HG03108 (cell line): ENCODE results near the gene FLRT2.

Source experiments
- ATAC-seq: cut with Tn5 transposase; IDR thresholded peaks from one replicate; pipeline ENCODE4 v1.9.1; 2021; ENCODE audit warnings: moderate library complexity; ENCODE audit not compliant: unreplicated experiment

The FLRT2 gene

DNA sequence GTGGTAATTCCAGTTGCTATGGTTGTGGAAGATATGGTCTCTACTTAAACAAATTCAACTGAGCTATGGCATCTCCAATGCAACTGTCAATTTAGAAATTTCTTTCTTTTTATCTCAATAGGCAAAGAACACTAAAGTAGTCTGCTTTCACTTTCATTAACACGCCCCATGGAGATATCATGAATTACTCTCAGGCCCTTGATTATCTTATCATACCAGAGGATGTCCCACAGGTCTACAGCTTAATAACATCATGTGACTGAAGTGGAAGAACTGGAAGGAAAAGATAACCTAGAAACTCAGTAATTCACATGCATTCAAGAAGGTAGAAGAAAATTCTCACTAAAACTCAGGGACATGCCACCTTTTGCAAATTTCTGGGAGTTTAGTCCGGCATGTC, 114.3 kb downstream of the FLRT2 start:
- ATAC-seq = no peak

DNA sequence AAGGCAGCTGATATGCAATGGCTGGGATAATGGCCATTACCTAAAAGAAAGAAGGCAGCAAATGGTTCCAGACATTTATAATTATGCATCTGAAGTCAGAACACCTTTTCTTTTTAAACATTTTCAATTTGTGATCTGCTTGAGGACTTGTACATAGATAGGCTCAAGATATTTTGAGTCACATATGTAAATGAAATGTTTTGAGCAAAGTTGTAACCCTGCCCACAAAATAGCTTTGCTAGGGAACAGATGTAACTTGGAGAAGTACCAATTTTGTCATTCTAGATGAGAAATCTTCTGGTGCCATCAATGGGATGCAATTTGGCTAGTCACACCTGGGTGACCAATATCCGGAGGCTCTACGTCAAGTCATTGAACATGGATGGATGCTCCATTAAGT, 123.1 kb downstream of the FLRT2 start:
- ATAC-seq = no peak

DNA sequence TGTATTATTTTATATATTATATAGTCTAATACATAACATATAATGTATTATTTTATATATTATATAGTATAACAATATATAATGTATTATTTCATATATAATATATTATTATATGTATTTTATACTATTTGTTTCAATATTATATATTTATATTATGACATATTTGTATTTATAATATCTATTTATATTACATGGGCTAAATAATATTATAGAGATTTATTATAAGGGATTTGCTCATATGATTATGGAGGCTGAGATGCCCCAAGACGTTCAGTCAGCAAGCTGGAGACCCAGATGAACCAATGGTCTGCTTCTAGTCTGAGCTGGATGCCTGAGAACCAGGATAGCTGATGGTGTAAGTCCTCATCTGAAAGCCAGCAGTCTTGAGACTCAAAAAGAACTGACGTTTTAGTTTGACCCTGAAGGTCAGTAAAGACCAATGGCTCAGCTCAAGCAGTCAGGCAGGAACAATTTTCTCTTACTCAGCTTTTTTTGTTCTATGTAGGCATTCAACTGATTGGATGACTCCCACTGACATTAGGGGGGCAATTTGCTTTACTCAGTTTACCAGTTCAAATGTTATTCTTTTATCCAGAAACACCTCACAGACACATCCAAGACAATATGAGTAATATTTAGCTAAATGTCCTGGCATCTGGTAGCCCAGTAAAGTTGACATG, 130.4 kb downstream of the FLRT2 start:
- no peak for ATAC-seq

GRCh38 chr14:85662096-85662495, 132.2 kb downstream of the FLRT2 start:
- ATAC-seq = no peak

DNA sequence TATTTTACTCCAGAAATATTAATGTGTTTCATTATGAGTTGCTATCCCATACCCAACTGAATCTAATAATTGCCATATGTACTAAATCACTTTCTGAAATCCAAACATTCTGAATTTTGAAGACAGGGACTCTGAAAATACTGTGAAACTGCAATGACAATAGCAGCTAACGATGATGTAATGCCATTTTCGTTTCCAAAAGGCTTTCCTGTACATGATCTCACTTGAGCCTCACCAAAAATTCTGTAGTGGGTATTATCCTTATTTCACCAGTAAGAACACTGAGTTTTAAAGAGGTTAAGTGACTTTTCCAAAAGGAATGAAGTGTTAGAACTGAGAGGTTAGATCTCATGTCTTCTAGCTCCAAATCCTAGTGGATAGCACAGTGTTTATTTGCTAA, 133.3 kb downstream of the FLRT2 start:
- no peak for ATAC-seq

GRCh38 chr14:85663667-85664066, 133.7 kb downstream of the FLRT2 start:
- no peak for ATAC-seq

DNA sequence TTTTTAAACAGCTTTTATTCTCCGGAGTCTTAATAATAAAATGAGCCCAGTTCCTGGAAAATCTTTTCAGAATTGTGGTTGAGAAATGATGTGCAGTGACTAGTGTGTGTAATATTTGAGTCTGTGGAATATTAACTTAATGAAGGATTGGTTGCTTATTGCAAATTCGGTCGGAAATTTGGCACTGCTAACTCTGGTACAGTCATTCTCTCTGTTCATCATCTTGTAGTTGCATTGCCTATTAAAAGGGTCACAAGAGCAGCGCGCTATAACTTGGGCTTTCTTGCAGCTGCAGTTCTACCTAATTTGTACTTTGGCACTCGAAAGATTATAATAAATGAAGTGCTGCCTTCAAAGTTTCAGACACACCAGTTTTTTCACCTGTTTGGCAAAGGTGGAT, 146.0 kb downstream of the FLRT2 start:
- ATAC-seq = no peak

DNA sequence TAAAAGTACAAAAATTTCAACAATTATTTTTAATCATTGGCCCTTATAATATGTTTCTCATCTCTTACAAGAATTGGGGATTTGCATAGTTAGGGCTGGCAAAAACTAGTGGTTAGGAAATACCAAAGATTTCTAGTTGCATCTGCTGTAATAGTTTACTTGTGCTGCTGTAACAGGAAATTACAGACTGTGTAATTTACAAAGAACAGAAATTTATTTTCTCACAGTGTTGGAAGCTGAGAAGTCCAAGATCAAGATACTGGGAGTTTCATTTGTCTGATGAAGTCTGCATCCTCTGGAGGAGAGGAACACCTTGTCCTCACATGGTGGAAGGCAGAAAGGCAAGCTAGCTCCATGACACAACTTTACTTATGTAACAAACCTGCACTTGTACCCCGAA, 157.0 kb downstream of the FLRT2 start:
- ATAC-seq = no peak

DNA sequence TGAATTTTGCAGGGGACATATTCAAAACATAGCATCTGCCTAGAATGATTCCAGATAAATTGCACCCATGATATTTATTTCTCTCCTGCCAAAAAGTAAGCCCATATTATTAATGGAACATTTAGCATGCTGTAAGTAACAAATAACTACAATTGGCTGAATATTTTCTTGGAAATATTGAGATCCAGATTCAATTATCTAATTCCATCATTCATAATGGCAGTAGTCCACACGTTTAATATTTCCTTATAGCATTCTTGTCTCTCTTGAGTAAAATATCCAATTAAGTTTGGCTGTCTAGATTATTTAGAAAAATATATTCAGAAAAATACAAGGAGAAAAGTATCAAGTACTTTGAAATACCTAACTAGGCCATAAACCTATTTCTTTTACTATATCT, 157.5 kb downstream of the FLRT2 start:
- no peak for ATAC-seq

- no peak for ATAC-seq
Observed at GRCh38 chr14:85688006-85688405, 158.1 kb downstream of the FLRT2 start.

DNA sequence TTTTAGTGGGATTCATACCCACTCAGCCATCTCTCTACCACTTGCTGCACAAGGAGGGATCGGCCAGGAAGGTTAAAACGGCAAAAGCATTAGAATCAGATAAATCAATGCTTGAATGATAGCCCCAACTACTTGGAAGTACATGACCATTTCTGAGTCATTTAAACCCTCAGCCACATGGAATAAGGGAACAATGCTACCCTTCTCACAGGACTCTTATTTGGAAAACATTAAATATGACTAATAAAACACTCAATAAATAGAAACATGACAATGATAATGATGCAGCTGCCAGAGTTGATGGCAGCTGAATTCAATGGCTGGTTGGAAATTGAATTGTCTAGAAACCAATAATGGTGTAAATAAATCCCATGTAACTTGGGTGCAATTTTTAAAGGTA, 165.4 kb downstream of the FLRT2 start:
- ATAC-seq = no peak

- ATAC-seq = no peak
Observed at GRCh38 chr14:85701116-85701515, 171.2 kb downstream of the FLRT2 start.

DNA sequence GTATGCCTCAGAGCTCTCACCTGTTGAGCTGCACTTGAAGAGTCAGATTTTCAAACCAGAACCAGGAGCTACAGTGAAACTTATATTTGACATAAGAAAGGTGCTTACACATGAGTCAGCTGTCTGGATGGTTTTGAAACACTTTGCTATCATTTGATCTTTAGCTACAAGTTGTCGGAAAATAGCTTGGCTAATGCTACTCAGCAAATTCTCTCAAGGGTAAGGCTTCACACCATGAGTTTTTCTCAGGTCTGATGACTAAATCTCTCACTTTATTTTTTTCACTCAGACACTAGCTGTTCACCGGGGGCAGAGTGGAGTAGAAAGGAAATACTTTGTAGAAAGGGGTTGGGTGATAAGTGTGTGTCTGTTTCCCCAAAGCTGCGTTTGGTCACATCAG, 171.8 kb downstream of the FLRT2 start:
- ATAC-seq = no peak

DNA sequence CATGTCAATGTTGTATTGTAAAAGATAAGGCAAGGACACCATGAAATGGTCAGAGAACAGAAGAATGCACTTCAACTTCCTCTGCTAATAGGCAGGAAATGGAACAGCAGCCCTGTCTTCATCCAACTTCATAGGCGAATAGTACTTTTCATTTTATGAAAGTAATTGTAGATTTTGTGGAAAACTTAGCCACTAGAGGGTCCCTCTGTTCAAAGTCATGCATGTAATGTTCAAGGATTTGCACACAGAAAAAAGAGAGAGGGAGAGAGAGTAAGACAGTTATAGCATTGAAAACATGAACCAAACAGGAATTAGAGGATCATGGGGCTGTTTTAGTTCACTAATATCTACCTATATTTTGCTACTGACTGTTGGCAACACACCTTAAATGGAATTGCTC, 172.2 kb downstream of the FLRT2 start:
- no peak for ATAC-seq

GRCh38 chr14:85702997-85703396, 173.1 kb downstream of the FLRT2 start:
- ATAC-seq = no peak
